GM10847 (cell line): ENCODE measurements around the gene ALPK3.

Experiments used
- POLR2A ChIP-seq: IDR thresholded peaks from 2 replicates; pipeline ENCODE4 v1.6.1; 2011; ENCODE audit not compliant: insufficient read length; ENCODE audit errors: extremely low read depth

ALPK3 gene

GRCh38 chr15:84813435-84813834, 3.7 kb upstream of the ALPK3 start:
- no peak for TF ChIP-seq POLR2A

- no peak for TF ChIP-seq POLR2A
These were observed 3.2 kb upstream of the ALPK3 start for GRCh38 chr15:84813931-84814330.

- TF ChIP-seq POLR2A, result no peak
These were observed 2.2 kb upstream of the ALPK3 start for GRCh38 chr15:84814916-84815315.

DNA sequence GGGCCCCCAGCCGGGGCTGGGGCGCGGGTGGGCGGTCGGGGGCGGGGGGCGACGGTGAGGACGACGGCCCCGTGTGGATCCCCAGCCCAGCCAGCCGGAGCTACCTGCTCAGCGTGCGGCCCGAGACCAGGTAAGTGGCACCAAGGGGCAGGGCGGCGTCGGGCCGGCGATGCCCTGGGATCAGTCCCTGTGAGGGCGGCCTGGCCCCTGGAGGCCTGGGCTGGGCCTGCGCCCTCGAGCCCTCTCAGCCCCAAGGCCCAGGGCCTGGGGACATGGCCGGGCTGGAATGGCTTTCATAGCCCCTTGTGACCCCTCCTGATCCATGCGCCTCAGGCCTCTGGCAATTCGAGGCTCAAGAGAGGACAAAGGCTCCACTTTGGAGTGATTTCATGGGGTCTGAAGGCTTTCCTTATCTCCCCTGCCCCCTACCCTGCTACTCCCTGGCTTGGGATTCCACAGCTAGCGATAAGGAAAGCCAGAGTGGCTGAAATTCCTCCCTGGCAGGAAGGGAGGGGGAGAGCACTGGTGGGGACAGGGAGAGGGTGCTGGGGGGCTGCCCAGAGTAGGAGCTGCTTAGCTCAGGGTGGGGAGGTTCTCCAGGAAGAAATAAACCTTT, 418 bp downstream of the ALPK3 start:
- no peak for TF ChIP-seq POLR2A

- no peak for TF ChIP-seq POLR2A
These were observed 1.3 kb downstream of the ALPK3 start for GRCh38 chr15:84818261-84819131.

GRCh38 chr15:84819291-84819768, 2.2 kb downstream of the ALPK3 start:
- no peak for TF ChIP-seq POLR2A

GRCh38 chr15:84819791-84820190, 2.6 kb downstream of the ALPK3 start:
- no peak for TF ChIP-seq POLR2A

GRCh38 chr15:84821501-84822021, 4.4 kb downstream of the ALPK3 start:
- no peak for TF ChIP-seq POLR2A

DNA sequence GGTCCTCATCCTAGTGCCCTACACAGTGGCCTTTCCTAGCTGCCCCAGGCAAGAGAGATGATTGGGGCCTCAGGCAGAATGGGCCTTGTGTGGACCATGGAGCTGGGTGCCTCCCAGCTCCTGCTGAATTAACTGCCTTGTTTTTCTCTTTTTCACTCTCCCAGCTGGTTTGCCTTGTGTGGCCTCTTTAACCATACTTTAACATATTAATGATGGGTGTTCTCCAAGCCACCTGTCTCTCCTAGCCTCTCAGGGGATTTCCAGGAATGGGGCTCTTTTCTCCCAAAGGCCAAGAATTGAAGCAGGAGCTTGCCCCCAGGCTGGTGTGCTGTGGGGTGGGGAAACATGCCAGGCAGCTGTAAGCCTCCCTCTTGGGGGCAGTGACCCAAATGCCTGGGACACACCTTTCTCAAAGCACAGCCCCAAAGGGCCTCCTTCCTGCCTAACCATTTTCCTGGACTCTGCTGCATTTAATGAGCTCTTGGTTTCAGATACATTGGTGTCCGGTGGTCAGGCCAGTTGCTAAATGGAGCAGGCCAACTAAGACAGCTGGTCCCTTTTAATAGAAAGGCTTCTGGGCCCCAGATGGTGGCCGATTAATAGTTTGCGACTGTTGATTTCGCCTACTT, 5.6 kb downstream of the ALPK3 start:
- TF ChIP-seq POLR2A, result no peak

DNA sequence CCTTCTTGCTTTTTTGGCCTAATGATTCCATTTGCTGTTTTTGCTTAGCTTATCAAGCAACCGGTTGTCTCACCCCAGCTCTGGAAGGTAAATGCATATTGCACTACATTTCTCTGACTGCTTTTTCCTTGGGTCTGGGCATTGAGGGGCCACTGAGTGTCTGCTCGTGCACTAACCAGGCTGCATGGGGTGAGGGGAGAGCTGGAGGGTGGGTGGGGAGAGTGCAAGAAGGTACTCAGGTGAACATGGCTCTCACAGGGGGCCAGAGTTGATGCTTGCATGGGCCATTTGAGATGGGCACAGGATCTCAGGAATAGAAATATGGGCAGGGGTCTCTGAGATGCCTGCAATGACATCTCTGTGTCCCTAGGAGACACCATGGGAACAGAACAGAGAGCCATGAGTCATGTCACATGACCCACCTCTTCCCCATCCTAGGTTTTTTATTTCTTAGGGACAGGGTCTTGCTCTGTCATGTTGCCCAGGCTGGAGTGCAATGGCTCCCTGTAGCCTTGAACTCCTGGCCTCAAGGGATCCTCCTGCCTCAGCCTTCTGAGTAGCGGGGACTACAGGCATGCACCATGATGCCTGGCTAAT, 6.2 kb downstream of the ALPK3 start:
- TF ChIP-seq POLR2A, result no peak

GRCh38 chr15:84824260-84825007, 7.3 kb downstream of the ALPK3 start:
- no peak for TF ChIP-seq POLR2A

DNA sequence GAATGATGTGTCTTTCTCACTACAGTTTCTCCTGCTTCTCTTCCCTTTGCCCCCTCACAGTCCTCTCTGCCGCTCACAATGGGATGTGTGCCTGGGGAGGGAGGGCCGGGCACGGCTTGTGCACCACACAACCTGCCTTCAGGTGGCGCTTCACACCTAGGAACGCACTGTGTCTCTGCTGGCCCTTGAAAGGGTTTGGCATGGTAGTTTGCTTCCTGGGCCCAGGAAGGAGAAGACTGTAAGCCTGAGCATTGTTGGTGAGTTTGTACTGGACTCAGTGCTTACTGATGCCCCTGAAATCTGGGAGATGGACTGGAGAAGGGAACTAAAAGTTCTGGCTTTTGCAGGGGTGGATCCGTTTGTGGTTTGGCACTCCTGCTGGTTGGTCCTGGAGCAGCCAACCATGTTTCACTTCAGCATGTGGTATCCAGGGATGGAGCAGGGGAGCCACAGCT, 9.2 kb downstream of the ALPK3 start:
- TF ChIP-seq POLR2A, result no peak

DNA sequence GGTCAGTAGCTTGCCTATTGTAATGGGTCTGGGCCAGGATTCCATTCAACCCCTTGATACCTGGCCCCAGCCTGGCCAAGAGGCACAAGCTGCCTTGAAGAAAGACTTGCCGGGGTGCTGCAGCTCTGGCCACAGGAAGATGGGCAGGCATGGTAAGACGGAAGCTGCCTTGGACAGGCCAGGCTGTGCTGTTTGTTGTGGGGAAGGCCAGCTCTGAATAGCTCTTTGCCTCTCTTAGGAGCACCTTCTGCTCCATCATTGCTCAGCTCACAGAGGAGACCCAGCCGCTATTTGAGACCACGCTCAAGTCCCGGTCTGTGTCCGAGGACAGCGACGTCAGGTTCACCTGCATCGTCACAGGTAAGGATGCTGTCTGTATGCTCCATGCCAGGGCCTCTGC, 10.1 kb downstream of the ALPK3 start:
- TF ChIP-seq POLR2A, result no peak

DNA sequence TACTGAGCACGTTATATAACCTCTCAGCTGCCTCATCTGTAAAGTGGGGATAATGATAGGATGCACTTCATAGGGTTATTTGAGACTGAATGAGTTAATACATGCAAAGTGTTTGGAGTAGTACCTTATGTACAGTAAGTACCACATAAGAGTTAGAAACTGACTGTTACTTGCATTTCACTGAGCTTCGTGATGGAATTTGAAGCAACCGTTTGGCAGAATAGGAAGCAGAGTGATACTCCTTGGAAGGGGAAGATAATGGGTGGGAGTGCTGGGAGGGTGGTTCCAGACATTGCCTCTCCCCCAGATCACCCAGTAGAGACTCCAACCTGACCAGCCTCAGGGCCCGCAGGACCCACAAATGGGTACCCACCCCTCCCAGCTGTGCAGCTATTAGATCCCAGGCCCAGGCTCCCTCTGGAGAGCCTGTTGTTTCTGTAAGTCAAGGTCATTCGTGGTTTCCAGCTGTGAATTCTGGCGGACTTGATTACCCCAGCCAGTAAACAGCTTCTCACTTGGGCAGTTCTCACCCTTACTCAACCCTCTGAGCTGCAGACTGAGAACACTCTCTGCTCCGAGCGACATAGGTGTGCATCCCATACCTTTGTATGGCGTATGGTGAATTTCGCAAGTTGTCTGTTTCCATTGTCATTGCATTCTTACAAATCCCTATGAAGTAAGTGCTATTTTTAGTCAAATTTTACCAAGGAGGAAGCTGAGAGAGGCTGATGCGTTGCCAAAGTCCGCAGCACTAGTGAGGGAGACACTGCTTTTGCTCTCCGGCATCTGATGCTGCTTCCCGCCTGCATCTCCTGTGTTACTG, 11.1 kb downstream of the ALPK3 start:
- no peak for TF ChIP-seq POLR2A
